Hepatocyte (in vitro differentiated cells): ENCODE results near the gene PTPRN. TPM values are rescaled to one million over a fixed set of nuclear protein-coding genes. Genes with fewer than 3 reads are reported as not detected.

Source experiments
- DNase-seq: peaks from one replicate; pipeline ENCODE4 v3.0.0-alpha.2; 2016; ENCODE audit warnings: low spot score
- H2AFZ ChIP-seq: fragments of 200-600 bp; sonication (generic); 2 replicates; pipeline ENCODE4 v1.6.0; 2016; ENCODE audit warnings: antibody characterized with exemption, mild to moderate bottlenecking
- H3K27ac ChIP-seq: fragments of 200-600 bp; sonication (generic); 2 replicates; pipeline ENCODE4 v1.5.1; 2016; ENCODE audit warnings: mild to moderate bottlenecking
- H3K27me3 ChIP-seq: fragments of 200-600 bp; sonication (generic); 2 replicates; pipeline ENCODE4 v1.6.1; 2016
- H3K36me3 ChIP-seq: fragments of 200-600 bp; sonication (generic); replicated peaks from 2 replicates; pipeline ENCODE4 v1.5.1; 2016; ENCODE audit warnings: low read depth; ENCODE audit not compliant: insufficient read depth
- H3K4me1 ChIP-seq: fragments of 200-600 bp; sonication (generic); 2 replicates; pipeline ENCODE4 v1.5.1; 2016; ENCODE audit warnings: mild to moderate bottlenecking, moderate library complexity; ENCODE audit not compliant: insufficient read depth
- H3K4me2 ChIP-seq: fragments of 200-600 bp; sonication (generic); 2 replicates; pipeline ENCODE4 v1.6.0; 2016
- H3K4me3 ChIP-seq: fragments of 200-600 bp; sonication (generic); 2 replicates; pipeline ENCODE4 v1.5.1; 2016; ENCODE audit warnings: mild to moderate bottlenecking
- H3K79me2 ChIP-seq: fragments of 200-600 bp; sonication (generic); 2 replicates; pipeline ENCODE4 v1.6.0; 2017; ENCODE audit warnings: mild to moderate bottlenecking
- H3K9me2 ChIP-seq: fragments of 200-600 bp; sonication (generic); replicated peaks from 2 replicates; pipeline ENCODE4 v1.6.0; 2017; ENCODE audit warnings: mild to moderate bottlenecking; ENCODE audit not compliant: insufficient read depth
- H3K9me3 ChIP-seq: fragments of 200-600 bp; sonication (generic); 2 replicates; pipeline ENCODE4 v1.5.1; 2016; ENCODE audit warnings: low read depth, mild to moderate bottlenecking
- H4K20me1 ChIP-seq: fragments of 200-600 bp; sonication (generic); 2 replicates; pipeline ENCODE4 v1.6.0; 2016; ENCODE audit warnings: mild to moderate bottlenecking; ENCODE audit not compliant: insufficient read depth, poor library complexity, severe bottlenecking
- CTCF ChIP-seq: fragments of 200-600 bp; sonication (generic); IDR thresholded peaks from 2 replicates; pipeline ENCODE4 v1.5.1; 2016; ENCODE audit warnings: antibody characterized with exemption, mild to moderate bottlenecking; ENCODE audit not compliant: poor library complexity
- EZH2 ChIP-seq: fragments of 200-600 bp; sonication (generic); IDR thresholded peaks from 2 replicates; pipeline ENCODE4 v1.6.1; 2016; ENCODE audit warnings: antibody characterized with exemption, mild to moderate bottlenecking, borderline replicate concordance
- EZH2phosphoT487 ChIP-seq: fragments of 200-600 bp; sonication (generic); IDR thresholded peaks from one replicate; pipeline ENCODE4 v1.6.1; 2018; ENCODE audit warnings: antibody characterized with exemption, mild to moderate bottlenecking, low read depth, moderate library complexity; ENCODE audit not compliant: unreplicated experiment, severe bottlenecking
- WGBS: methylation state at CpG from one replicate; pipeline ENCODE4 v1.1.6; 2016; ENCODE audit warnings: low lambda C conversion rate; ENCODE audit errors: missing lambda C conversion rate; 5-methylcytosine and 5-hydroxymethylcytosine counted together
- polyA plus RNA-seq: library from polyadenylated mRNA; unstranded; fragments of >200 nt; fragmentation: Nextera tagmentation; extraction: Ambion mirVana; gene quantifications from 2 replicates; pipeline ENCODE4 v1.2.1, GENCODE V29; 2016
- total RNA-seq: library from RNA; depleted of rRNA; stranded (reverse); fragments of >200 nt; gene quantifications from 2 replicates; pipeline ENCODE4 v1.2.3, GENCODE V29; 2014

The PTPRN gene
- total and polyA plus RNA-seq, 2 experiments from 2014 or later, result 4.6 to 9.8 TPM

- H3K4me3 ChIP-seq, result no peak overlapping the region
- 51% methylated on average over 5 of the region's 5 CpGs for WGBS
- H3K27me3 ChIP-seq, result peaks cover 53% of the 10 kb centered on the region
- no peak overlapping the region for H2AFZ ChIP-seq
- no peak overlapping the region for H3K4me2 ChIP-seq
- H3K9me2 ChIP-seq, result no peaks in the 10 kb centered on the region
- H3K79me2 ChIP-seq, result no peaks in the 10 kb centered on the region
- H4K20me1 ChIP-seq, result no peaks in the 10 kb centered on the region
- no peak overlapping the region for H3K27ac ChIP-seq
- DNase-seq, result no peak
- H3K9me3 ChIP-seq, result no peaks in the 10 kb centered on the region
- no peaks in the 10 kb centered on the region for H3K4me1 ChIP-seq
- no peak for TF ChIP-seq CTCF
- no peak for TF ChIP-seq EZH2
- TF ChIP-seq EZH2phosphoT487, result no peak
- no peaks in the 10 kb centered on the region for H3K36me3 ChIP-seq
Observed at GRCh38 chr2:219335373-219335786, 26.2 kb upstream of the PTPRN start.

- no peak for TF ChIP-seq EZH2
- no peak for TF ChIP-seq EZH2phosphoT487
- TF ChIP-seq CTCF, result no peak
- Histone ChIP-seq H4K20me1 (no peaks in the 10 kb centered on the region), H3K4me1 (no peaks in the 10 kb centered on the region), H3K27me3 (peaks cover 59% of the 10 kb centered on the region), H3K4me2 (no peak overlapping the region), H3K4me3 (no peak overlapping the region), H3K9me2 (no peaks in the 10 kb centered on the region), H3K36me3 (no peaks in the 10 kb centered on the region), H2AFZ (no peak overlapping the region), H3K9me3 (no peaks in the 10 kb centered on the region), H3K27ac (no peak overlapping the region), H3K79me2 (no peaks in the 10 kb centered on the region)
- WGBS, result 98% methylated on average over 2 of the region's 2 CpGs
- no peak for DNase-seq
Observed at GRCh38 chr2:219334076-219334475, 24.9 kb upstream of the PTPRN start.

GRCh38 chr2:219332542-219332941 is 23.3 kb upstream of the PTPRN start, which contains the start of gene RESP18:
TSS of gene RESP18 (minus strand) at chr2:219332744.
- no peaks in the 10 kb centered on the region for H3K9me3 ChIP-seq
- H3K27me3 ChIP-seq, result peaks cover 61% of the 10 kb centered on the region
- 13% methylated on average over 22 of the region's 24 CpGs for WGBS
- H3K79me2 ChIP-seq, result no peaks in the 10 kb centered on the region
- H3K27ac ChIP-seq, result no peak within 1 kb of the TSS
- no peak for DNase-seq
- no peaks in the 10 kb centered on the region for H3K9me2 ChIP-seq
- no peak within 1 kb of the TSS for H2AFZ ChIP-seq
- H4K20me1 ChIP-seq, result no peaks in the 10 kb centered on the region
- TF ChIP-seq CTCF (no peak), EZH2phosphoT487 (no peak), EZH2 (no peak)
- H3K4me3 ChIP-seq, result no peak within 1 kb of the TSS
- H3K36me3 ChIP-seq, result no peaks in the 10 kb centered on the region
- H3K4me1 ChIP-seq, result no peaks in the 10 kb centered on the region
- no peak within 1 kb of the TSS for H3K4me2 ChIP-seq
